Measurements from ENCODE around the gene AIFM3. TPM values are rescaled to one million over a fixed set of nuclear protein-coding genes. Genes with fewer than 3 reads are reported as not detected.

AIFM3 gene
- total RNA-seq, 1 experiment from 2014 or later: 1.1 TPM

- Mint-ChIP-seq H3K9me3 (ENCODE audit: unreplicated experiment) (peaks cover 8% of the 10 kb centered on the region), H3K4me3 (ENCODE audit: unreplicated experiment) (no peak overlapping the region), H3K4me1 (ENCODE audit: insufficient read depth, unreplicated experiment) (no peaks in the 10 kb centered on the region), H3K36me3 (ENCODE audit: insufficient read depth, unreplicated experiment) (peaks cover 6% of the 10 kb centered on the region), H3K27me3 (ENCODE audit: insufficient read depth, unreplicated experiment) (no peaks in the 10 kb centered on the region), H3K27ac (ENCODE audit: low read depth, unreplicated experiment) (no peak overlapping the region)
- intact Hi-C loops (cut with micrococcal nuclease): no loop called here
- ChIA-PET CTCF (interaction anchor here (0.6 to 1.7 kb wide), 3 partner anchors 28 to 99 kb away, joined by 3 read pairs; no protein-coding TSS in a partner anchor), POLR2A (no interaction called here)
- no peak for TF ChIP-seq CTCF (IDR thresholded peaks at IDR 0.05; ENCODE audit: unreplicated experiment)
- no peak for DNase-seq (ENCODE audit: unreplicated experiment)
- no TSS peak for BruUV-seq (replicated peaks)
Observed at GRCh38 chr22:20974336-20974955, 7.4 kb downstream of the AIFM3 start.

- TF ChIP-seq CTCF (IDR thresholded peaks at IDR 0.05; ENCODE audit: unreplicated experiment): no peak
- Mint-ChIP-seq H3K27ac (ENCODE audit: low read depth, unreplicated experiment) (no peak overlapping the region), H3K9me3 (ENCODE audit: unreplicated experiment) (peaks cover 8% of the 10 kb centered on the region), H3K36me3 (ENCODE audit: insufficient read depth, unreplicated experiment) (peaks cover 6% of the 10 kb centered on the region), H3K4me1 (ENCODE audit: insufficient read depth, unreplicated experiment) (no peaks in the 10 kb centered on the region), H3K27me3 (ENCODE audit: insufficient read depth, unreplicated experiment) (no peaks in the 10 kb centered on the region), H3K4me3 (ENCODE audit: unreplicated experiment) (no peak overlapping the region)
- ChIA-PET POLR2A (interaction anchor here (0.6 kb wide), 1 partner anchor 90 kb away, joined by 3 read pairs; no protein-coding TSS in a partner anchor), CTCF (interaction anchor here (1.6 kb wide), 1 partner anchor 14 kb away, joined by 5 read pairs; no protein-coding TSS in a partner anchor)
- DNase-seq (ENCODE audit: unreplicated experiment): no peak
- BruUV-seq (replicated peaks): no TSS peak
- intact Hi-C loops (cut with micrococcal nuclease): no loop called here
Observed at GRCh38 chr22:20975541-20976290, 8.7 kb downstream of the AIFM3 start.

GRCh38 chr22:20976291-20976877 lies 9.3 kb downstream of the AIFM3 start:
- Mint-ChIP-seq H3K27ac (ENCODE audit: low read depth, unreplicated experiment) (no peak overlapping the region), H3K36me3 (ENCODE audit: insufficient read depth, unreplicated experiment) (peaks cover 6% of the 10 kb centered on the region), H3K9me3 (ENCODE audit: unreplicated experiment) (peaks cover 8% of the 10 kb centered on the region), H3K4me1 (ENCODE audit: insufficient read depth, unreplicated experiment) (no peaks in the 10 kb centered on the region), H3K27me3 (ENCODE audit: insufficient read depth, unreplicated experiment) (no peaks in the 10 kb centered on the region), H3K4me3 (ENCODE audit: unreplicated experiment) (no peak overlapping the region)
- DNase-seq (ENCODE audit: unreplicated experiment): no peak
- ChIA-PET POLR2A (interaction anchor here (0.6 kb wide), 1 partner anchor 91 kb away, joined by 3 read pairs; no protein-coding TSS in a partner anchor), CTCF (interaction anchor here (1.6 kb wide), 1 partner anchor 15 kb away, joined by 5 read pairs; no protein-coding TSS in a partner anchor)
- BruUV-seq (replicated peaks): no TSS peak
- no peak for TF ChIP-seq CTCF (IDR thresholded peaks at IDR 0.05; ENCODE audit: unreplicated experiment)
- intact Hi-C loops (cut with micrococcal nuclease): no loop called here

GRCh38 chr22:20977019-20977418 lies 10.0 kb downstream of the AIFM3 start:
- Mint-ChIP-seq H3K9me3 (ENCODE audit: unreplicated experiment) (peaks cover 8% of the 10 kb centered on the region), H3K4me3 (ENCODE audit: unreplicated experiment) (no peak overlapping the region), H3K27me3 (ENCODE audit: insufficient read depth, unreplicated experiment) (no peaks in the 10 kb centered on the region), H3K27ac (ENCODE audit: low read depth, unreplicated experiment) (no peak overlapping the region), H3K4me1 (ENCODE audit: insufficient read depth, unreplicated experiment) (no peaks in the 10 kb centered on the region), H3K36me3 (ENCODE audit: insufficient read depth, unreplicated experiment) (peaks cover 6% of the 10 kb centered on the region)
- DNase-seq (ENCODE audit: unreplicated experiment): no peak
- no TSS peak for BruUV-seq (replicated peaks)
- no peak for TF ChIP-seq CTCF (IDR thresholded peaks at IDR 0.05; ENCODE audit: unreplicated experiment)
- intact Hi-C loops (cut with micrococcal nuclease): no loop called here
- CTCF ChIA-PET: interaction anchor here (0.7 to 1.6 kb wide), 2 partner anchors 13 to 16 kb away, joined by 5 read pairs; no protein-coding TSS in a partner anchor
- POLR2A ChIA-PET: no interaction called here

All from MCF 10A (cell line).